GM21447 (cell line): Measurements from ENCODE around the gene CIAO2B.

Experiments used
- ATAC-seq: cut with Tn5 transposase; IDR thresholded peaks from one replicate; pipeline ENCODE4 v1.9.1; 2021; ENCODE audit not compliant: unreplicated experiment

Gene CIAO2B

GRCh38 chr16:66939366-66939765 lies 5.2 kb upstream of the CIAO2B start:
- ATAC-seq = no peak

GRCh38 chr16:66937725-66938337 lies 3.6 kb upstream of the CIAO2B start:
- ATAC-seq = no peak

DNA sequence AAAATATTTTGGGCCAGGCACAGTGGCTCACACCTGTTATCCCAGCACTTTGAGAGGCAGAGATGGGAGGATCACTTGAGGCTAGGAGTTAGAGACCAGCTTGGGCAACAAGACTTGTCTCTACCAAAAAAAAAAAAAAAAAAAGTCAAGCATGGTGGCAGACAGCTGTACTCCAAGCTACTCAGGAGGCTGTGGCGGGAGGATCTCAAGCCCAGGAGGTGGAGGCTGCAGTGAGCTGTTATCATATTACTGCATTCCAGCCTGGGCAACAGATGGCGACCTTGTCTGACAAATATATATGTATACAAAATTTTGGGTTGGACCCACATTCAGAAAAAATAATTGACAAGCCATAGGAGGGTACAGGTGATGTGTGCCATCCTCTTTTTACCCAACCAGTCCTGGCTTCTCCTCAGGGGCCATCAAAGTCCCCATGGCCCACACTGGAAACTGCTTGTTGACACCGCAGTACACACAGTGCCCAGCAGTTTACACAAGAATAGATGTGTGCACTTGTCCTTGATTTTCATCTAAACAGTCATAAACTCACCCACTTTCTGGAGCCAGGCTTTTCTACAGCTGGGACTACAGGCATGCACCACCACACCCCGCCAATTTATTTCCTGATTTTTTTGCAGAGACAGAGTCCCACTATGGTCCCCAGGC lies 2.8 kb upstream of the CIAO2B start:
- no peak for ATAC-seq

DNA sequence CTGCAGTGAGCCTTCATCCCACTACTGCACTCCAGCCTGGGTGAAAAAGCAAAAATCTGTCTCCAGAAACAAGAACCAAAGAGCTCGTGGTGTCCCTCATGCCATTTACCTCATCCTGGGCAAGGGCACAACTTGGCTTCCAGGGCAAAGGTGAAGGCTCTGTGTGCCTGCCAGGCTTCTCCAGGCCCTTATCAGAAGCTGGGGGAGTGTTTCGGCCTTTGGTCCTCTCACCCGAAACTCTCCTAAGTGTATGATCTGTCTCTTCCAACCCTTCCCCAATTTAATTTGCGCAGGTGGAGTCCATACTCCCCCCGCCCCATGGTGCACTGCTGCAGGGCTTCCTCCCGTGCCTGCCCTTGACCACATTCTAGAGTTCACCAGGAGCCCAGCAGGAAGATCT lies 2.3 kb upstream of the CIAO2B start:
- no peak for ATAC-seq

- ATAC-seq = no peak
These were observed 1.3 kb upstream of the CIAO2B start, which contains the start of gene CES2 for GRCh38 chr16:66935314-66936011. Gene CES2, plus strand, starts transcription at chr16:66935516. Its CDS starts 120 bp downstream, at chr16:66935636.

DNA sequence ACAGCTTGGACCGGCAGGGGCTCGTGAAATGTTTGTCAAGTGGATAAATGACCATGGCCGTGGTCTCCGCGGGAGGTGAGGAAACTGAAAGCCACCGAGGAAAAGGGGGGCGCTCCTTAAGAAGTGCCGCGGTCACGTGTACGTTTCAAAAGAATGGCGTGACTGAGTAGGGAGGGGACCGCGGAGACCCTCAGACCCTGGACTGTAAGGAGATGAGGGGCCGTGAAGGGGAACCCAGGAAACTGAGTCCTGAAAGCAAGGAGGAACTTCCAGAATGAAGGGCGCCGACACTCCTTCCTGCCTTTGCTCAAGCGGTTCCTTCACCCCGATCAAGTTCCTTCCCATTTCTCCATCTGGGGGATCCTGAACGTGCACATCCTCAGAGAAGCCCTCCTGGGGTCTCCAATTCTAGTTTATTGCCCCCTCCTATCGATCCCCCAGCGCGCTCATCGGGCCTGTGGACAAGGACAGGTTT lies 674 bp upstream of the CIAO2B start:
- peak; percentile 14 for ATAC-seq

GRCh38 chr16:66933776-66934137 lies 445 bp downstream of the CIAO2B start:
- ATAC-seq = peak; percentile 22

- no peak for ATAC-seq
These were observed 2.1 kb downstream of the CIAO2B start for GRCh38 chr16:66932076-66932475.

GRCh38 chr16:66931665-66932064 lies 2.5 kb downstream of the CIAO2B start:
- no peak for ATAC-seq

- no peak for ATAC-seq
These were observed 4.0 kb downstream of the CIAO2B start for GRCh38 chr16:66930189-66930588.

GRCh38 chr16:66928702-66929388 lies 5.4 kb downstream of the CIAO2B start:
- no peak for ATAC-seq

DNA sequence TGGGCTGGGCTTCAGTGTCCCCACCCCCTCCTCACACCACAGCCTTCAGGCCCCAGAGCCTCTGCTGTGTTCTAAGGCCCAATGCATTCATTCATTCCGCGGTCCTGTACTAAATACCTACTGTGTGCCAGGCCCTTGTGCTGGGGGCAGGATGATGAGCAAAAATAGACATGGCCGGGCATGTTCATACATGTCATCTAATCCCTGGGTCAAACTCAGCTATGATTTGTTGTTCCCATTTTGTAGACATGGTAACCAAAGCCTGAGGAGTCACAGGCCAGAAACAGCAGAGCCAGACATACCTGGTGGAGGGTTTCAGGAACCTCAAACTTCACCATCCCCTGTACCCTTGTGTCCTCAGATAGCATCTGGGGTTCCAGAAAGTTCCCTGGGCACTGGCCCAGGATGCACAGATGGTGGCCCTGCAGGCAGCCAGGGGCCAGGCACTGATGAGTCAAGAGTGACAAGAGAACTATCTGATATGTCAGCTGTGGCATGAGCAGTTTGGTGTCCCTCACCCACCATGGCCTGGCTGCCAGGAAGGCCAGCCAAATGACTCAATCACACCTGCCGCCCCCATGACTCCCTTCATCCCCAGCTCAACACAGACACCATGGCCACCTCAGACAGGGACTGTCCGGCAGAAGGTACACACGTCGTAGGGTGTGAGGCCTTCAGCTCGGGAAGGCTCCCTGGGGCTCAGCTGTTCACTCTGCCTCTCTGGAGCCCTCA lies 6.1 kb downstream of the CIAO2B start:
- ATAC-seq = no peak

DNA sequence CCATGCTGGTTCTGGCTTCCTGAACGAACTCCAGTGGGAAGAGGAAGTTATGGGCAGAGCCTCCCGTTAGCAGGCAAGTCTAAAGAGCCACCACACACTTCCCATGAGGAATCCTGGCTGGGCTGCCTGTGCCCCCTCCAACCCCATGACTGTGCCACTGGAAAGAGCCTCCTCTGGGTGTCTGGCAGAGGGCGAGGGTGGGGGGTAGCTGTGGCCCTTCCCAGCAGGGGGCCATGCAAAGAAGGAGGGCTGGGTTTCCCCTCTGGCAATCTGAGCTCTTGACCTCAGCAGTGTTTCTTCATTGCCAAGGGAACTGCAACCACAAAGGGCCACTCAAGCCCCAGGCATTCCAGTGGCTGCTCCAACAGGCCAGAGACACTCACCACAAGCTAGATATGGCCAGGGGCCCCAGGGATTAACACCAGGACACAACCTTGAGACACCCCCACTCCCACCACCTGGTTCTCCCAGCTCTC lies 7.2 kb downstream of the CIAO2B start:
- ATAC-seq = no peak

- ATAC-seq = no peak
These were observed 7.8 kb downstream of the CIAO2B start for GRCh38 chr16:66926171-66926947.

DNA sequence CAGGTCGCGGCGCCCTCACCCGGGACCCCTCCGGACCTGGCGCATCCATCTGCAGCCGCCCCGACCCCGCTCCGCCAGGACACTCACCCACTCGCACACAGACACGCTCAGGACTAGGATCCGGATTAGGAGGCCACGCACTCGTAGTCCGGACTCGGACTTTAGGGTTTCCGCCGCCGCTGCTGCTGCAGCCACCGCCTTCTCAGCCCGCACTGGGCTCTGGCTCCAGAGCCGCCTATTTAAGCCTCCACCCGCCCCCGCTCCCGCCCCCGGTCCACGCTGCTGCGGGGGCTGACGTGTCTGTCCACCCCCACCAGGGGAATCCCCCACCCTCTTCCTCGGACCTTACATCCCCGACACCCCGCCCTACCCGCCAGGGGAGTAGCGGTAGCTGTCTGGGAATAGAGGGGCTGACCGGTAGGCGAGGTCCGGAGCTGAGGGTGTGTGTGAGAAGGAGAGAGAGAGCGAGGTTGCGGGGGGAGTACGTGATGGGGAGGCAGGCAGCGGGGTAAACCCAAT lies 8.8 kb downstream of the CIAO2B start, which contains the start of gene RRAD:
Gene RRAD (minus strand): TSS at position 214 of the 519 bp plus-strand sequence. CDS start 356 bp downstream, outside the sequence.
- no peak for ATAC-seq

DNA sequence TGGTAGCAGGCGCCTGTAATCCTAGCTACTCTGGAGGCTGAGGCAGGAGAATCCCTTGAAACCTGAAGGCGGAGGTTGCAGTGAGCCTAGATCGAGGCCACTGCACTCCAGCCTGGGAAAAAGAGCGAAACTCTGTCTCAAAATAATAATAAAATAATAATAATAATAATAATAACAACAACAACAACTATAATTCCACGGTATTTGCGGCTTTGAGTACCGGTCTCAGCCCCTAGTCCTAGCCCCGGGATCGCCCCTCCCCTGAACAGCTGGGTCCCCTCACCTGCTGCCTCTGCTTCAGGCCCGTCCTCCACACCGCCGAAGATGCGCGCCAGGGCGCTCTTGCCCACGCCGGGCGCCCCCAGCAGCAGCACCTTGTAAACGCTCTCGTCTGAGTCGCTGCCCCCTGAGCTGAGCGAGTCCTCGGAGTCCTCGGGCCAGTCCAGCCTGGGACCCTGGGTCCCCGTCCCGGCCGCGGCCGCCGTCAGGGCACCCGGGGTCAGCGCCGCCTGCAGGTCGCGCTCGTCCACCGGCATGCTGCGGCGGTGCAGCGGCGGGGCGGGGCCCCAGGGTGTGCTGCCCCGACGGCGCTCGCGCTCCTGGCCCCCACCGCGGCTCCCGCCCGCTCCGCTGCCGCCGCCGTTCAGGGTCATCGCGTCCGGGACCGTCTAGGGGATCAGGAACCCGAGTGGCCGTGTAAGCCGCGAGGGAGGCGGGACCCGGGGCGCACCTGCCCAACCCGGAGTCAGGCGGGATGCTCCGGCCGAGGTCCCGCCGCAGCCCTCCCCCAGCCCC lies 9.5 kb downstream of the CIAO2B start:
- no peak for ATAC-seq

DNA sequence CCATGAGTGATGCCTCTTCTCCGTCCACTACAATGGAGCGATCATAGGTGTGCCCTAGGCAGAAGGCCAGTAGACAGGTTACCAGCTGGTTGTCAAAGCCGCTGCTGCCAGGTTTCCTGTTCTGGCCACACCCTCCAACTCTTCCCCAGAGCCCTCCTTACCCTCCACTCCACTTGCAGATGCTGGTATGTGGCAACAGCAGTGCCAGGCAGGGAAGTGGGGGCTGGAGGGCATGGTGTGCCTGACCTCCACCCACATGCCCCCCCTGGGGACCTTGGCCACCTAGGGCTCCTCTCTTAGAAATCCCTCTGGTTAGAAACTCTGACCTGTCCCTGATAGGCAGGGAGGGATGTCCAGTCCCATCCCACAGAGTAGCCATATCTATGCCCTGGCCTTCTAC lies 10.3 kb downstream of the CIAO2B start:
- ATAC-seq = no peak

- ATAC-seq = no peak
These were observed 10.9 kb downstream of the CIAO2B start for GRCh38 chr16:66923247-66923731.
